Measurements from ENCODE around the gene ARHGAP6.

- no peak for TF ChIP-seq CTCF (conservative IDR thresholded peaks at IDR 0.05; ENCODE audit: low read depth in 2 of 2)
- TF ChIP-seq ZNF114 (CRISPR knock-in tag; IDR thresholded peaks at IDR 0.05) = no peak
- no peak for TF ChIP-seq EZH2 (IDR thresholded peaks at IDR 0.05; ENCODE audit: low read depth, unreplicated experiment)
- TF ChIP-seq EZH2phosphoT487 (IDR thresholded peaks at IDR 0.05; ENCODE audit: unreplicated experiment) = no peak
- TF ChIP-seq JUNB (IDR thresholded peaks at IDR 0.05; ENCODE audit: unreplicated experiment) = no peak
- TF ChIP-seq CREB1 (CRISPR knock-in tag; IDR thresholded peaks at IDR 0.05; ENCODE audit: low read depth) = no peak
- TF ChIP-seq POLR2AphosphoS5 (IDR thresholded peaks at IDR 0.05; ENCODE audit: low read depth) = no peak
- TF ChIP-seq ZNF331 (CRISPR knock-in tag; IDR thresholded peaks at IDR 0.05; ENCODE audit: low read depth) = no peak
Measured at GRCh38 chrX:11426712-11427452, 238.8 kb downstream of the ARHGAP6 start.
